Measurements from ENCODE around the gene HBD.
"Not testable (repeated sequence)": the region's sequence is repeated elsewhere in the genome, so short reads cannot be mapped to it uniquely, and the experiment has no call there.

The HBD gene

GRCh38 chr11:5234381-5234834, at the start of gene HBD:
TSS of gene HBD (minus strand) at chr11:5234483. CDS start at chr11:5234433, 50 bp downstream.
- DNase-seq (ENCODE audit: low read depth), result no peak

- no peak for DNase-seq (ENCODE audit: low read depth)
Measured at GRCh38 chr11:5283882-5284281, 49.6 kb upstream of the HBD start.

- DNase-seq (ENCODE audit: low read depth), result no peak
Measured at GRCh38 chr11:5283086-5283485, 48.8 kb upstream of the HBD start.

GRCh38 chr11:5282628-5283027, 48.3 kb upstream of the HBD start:
- no peak for DNase-seq (ENCODE audit: low read depth)

- no peak for DNase-seq (ENCODE audit: low read depth)
Measured at GRCh38 chr11:5281596-5281995, 47.3 kb upstream of the HBD start.

- no peak for DNase-seq (ENCODE audit: low read depth)
Measured at GRCh38 chr11:5280582-5281102, 46.4 kb upstream of the HBD start.

- no peak for DNase-seq (ENCODE audit: low read depth)
Measured at GRCh38 chr11:5279471-5280090, 45.3 kb upstream of the HBD start.

- DNase-seq (ENCODE audit: low read depth), result no peak
Measured at GRCh38 chr11:5277807-5278382, 43.6 kb upstream of the HBD start.

- no peak for DNase-seq (ENCODE audit: low read depth)
Measured at GRCh38 chr11:5276697-5277096, 42.4 kb upstream of the HBD start.

- no peak for DNase-seq (ENCODE audit: low read depth)
Measured at GRCh38 chr11:5275369-5276110, 41.3 kb upstream of the HBD start.

GRCh38 chr11:5274395-5274794, 40.1 kb upstream of the HBD start:
- no peak for DNase-seq (ENCODE audit: low read depth)

- DNase-seq (ENCODE audit: low read depth), result no peak
Measured at GRCh38 chr11:5272395-5273017, 38.2 kb upstream of the HBD start.

GRCh38 chr11:5269715-5270147, 35.4 kb upstream of the HBD start, which contains the start of gene HBE1:
TSS of gene HBE1 (minus strand) at chr11:5269945. CDS start at chr11:5269890, 55 bp downstream.
- DNase-seq (ENCODE audit: low read depth), result no peak

- DNase-seq (ENCODE audit: low read depth), result no peak
Measured at GRCh38 chr11:5267033-5267563, 32.8 kb upstream of the HBD start.

GRCh38 chr11:5266609-5267008, 32.3 kb upstream of the HBD start:
- no peak for DNase-seq (ENCODE audit: low read depth)

- no peak for DNase-seq (ENCODE audit: low read depth)
Measured at GRCh38 chr11:5265832-5266231, 31.5 kb upstream of the HBD start.

GRCh38 chr11:5258543-5259262, 24.4 kb upstream of the HBD start:
- no peak for DNase-seq (ENCODE audit: low read depth)

- DNase-seq (ENCODE audit: low read depth), result no peak
Measured at GRCh38 chr11:5257296-5257695, 23.0 kb upstream of the HBD start.

GRCh38 chr11:5254646-5255413, 20.5 kb upstream of the HBD start, which contains the start of gene HBG2:
TSS of gene HBG2 (minus strand) at chr11:5254781. CDS start at chr11:5254728, 53 bp downstream.
- DNase-seq (ENCODE audit: low read depth), result not testable (repeated sequence)

GRCh38 chr11:5254023-5254422, 19.7 kb upstream of the HBD start:
- DNase-seq (ENCODE audit: low read depth), result not testable (repeated sequence)

GRCh38 chr11:5253440-5253839, 19.2 kb upstream of the HBD start:
- not testable (repeated sequence) for DNase-seq (ENCODE audit: low read depth)
